ENCODE data around the gene FAM78B. TPM values are rescaled to one million over a fixed set of nuclear protein-coding genes. Genes with fewer than 3 reads are reported as not detected.
A peak's percentile ranks its signal among the peaks of the same experiment; 100 is the strongest.

The FAM78B gene
- total RNA-seq, 4 donors from 2014 or later = 0.21 to 3.3 (median 0.26) TPM; not detected in 1

DNA sequence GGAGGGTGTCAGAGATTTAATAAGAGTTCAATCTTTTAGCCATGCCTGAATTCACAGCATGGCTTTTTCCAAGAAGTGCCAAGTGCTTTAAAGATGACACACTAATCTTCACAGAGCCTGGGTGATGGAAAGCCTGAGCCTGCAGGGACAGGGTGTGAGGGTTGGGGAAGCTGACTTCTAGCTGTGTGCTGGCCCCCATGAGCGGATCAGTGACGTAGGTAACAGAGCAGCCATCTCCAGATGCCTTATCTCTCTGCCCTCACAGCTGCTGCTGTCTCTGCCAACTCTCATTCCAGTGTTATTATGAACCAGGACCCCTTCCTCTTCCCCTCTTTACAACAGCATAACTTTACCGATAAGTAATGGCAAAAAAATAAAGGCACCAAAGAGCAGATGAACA is 30.6 kb downstream of the FAM78B start:
- H3K36me3 ChIP-seq = no peaks in the 10 kb centered on the region
- intact Hi-C loops (cut with DNase I; ENCODE audit: low total_unique reads) = no loop called here
- no peaks in the 10 kb centered on the region for H3K27me3 ChIP-seq
- no peaks in the 10 kb centered on the region for H3K4me1 ChIP-seq
- peak overlapping the region; percentile 67 to 68 for H3K27ac ChIP-seq
- H3K4me3 ChIP-seq = no peak overlapping the region
- DNase-seq = no peak
- no peaks in the 10 kb centered on the region for H3K9me3 ChIP-seq
- TF ChIP-seq POLR2A (IDR thresholded peaks at IDR 0.05) = no peak
- TF ChIP-seq, protein P1, sequence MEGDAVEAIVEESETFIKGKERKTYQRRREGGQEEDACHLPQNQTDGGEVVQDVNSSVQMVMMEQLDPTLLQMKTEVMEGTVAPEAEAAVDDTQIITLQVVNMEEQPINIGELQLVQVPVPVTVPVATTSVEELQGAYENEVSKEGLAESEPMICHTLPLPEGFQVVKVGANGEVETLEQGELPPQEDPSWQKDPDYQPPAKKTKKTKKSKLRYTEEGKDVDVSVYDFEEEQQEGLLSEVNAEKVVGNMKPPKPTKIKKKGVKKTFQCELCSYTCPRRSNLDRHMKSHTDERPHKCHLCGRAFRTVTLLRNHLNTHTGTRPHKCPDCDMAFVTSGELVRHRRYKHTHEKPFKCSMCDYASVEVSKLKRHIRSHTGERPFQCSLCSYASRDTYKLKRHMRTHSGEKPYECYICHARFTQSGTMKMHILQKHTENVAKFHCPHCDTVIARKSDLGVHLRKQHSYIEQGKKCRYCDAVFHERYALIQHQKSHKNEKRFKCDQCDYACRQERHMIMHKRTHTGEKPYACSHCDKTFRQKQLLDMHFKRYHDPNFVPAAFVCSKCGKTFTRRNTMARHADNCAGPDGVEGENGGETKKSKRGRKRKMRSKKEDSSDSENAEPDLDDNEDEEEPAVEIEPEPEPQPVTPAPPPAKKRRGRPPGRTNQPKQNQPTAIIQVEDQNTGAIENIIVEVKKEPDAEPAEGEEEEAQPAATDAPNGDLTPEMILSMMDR (IDR thresholded peaks at IDR 0.05) = no peak

DNA sequence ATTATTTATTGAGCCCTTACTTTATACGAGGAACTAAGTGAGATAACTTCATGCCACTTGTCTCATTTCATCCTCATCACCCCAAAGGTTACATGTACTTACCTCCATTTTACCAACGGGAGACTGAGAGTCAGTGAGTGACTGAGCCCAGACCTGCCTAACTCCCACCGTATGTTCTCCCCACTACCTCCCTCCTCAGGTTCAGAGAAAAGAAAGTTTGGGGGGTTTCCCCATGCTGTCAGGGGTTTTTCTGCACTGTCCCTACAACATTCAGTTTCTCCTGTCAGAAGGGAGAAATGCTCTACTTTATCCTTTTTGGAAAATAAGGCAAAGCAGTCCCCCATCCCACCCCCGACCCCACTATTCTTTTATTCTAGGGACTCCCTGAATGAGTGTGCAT is 32.9 kb downstream of the FAM78B start:
- H3K36me3 ChIP-seq = no peaks in the 10 kb centered on the region
- no peaks in the 10 kb centered on the region for H3K4me1 ChIP-seq
- no peaks in the 10 kb centered on the region for H3K27me3 ChIP-seq
- no peak overlapping the region for H3K4me3 ChIP-seq
- DNase-seq = no peak
- TF ChIP-seq, protein P1 (IDR thresholded peaks at IDR 0.05) = no peak
- no peak for TF ChIP-seq POLR2A (IDR thresholded peaks at IDR 0.05)
- no peak overlapping the region for H3K27ac ChIP-seq
- no peaks in the 10 kb centered on the region for H3K9me3 ChIP-seq
- intact Hi-C loops (cut with DNase I; ENCODE audit: low total_unique reads) = no loop called here

DNA sequence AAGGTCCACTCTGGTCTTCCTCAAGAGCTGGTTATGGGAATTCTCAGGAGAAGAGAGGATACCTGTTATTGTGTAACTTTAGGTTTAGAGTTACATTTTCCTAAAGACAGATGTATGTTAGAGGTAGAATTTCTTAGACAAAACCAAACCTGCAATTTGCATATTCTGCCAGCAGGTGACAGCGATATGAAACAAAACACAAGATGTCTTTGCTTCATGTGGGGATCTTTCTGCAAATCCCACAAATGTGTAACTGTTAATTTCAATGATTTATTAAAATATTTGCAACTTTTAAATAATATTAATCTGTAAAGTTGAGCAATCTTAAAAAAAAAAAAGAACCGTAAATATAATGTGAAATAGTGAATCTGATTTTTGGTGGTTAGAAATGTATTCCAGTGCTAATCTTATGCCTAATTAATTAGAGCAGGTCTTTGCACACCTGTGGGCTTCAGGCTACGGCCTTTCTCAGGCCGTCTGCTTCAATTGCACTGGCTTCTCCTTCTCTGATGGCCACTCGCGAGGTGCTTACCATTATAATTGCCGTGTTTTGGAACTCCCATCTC is 33.4 kb downstream of the FAM78B start:
- TF ChIP-seq, protein P1 (IDR thresholded peaks at IDR 0.05) = no peak
- TF ChIP-seq POLR2A (IDR thresholded peaks at IDR 0.05) = no peak
- intact Hi-C loops (cut with DNase I; ENCODE audit: low total_unique reads) = no loop called here
- Histone ChIP-seq H3K4me3 (no peak overlapping the region), H3K36me3 (no peaks in the 10 kb centered on the region), H3K27me3 (no peaks in the 10 kb centered on the region), H3K4me1 (no peaks in the 10 kb centered on the region), H3K9me3 (no peaks in the 10 kb centered on the region), H3K27ac (no peak overlapping the region)
- no peak for DNase-seq

DNA sequence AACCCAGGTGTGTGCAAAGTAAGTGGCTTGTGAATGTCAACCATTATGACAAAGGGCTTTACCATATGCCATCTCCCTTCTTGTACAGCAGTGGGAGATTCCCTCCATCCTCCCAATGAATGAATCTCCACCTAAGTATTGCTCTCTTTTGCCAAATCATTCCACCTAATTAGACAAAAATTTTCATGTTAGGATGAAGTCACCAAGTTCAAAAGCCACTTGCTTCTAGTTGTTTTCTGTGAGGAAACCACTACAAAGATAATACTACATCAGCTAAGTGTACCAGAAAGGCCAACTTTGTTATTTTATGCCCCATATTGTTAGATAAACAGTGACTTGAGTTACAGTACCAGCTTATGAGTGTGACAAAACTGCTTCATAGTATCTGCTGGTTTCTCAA is 34.3 kb downstream of the FAM78B start:
- no peak for TF ChIP-seq POLR2A (IDR thresholded peaks at IDR 0.05)
- TF ChIP-seq, protein P1 (IDR thresholded peaks at IDR 0.05) = no peak
- H3K4me1 ChIP-seq = no peaks in the 10 kb centered on the region
- intact Hi-C loops (cut with DNase I; ENCODE audit: low total_unique reads) = no loop called here

DNA sequence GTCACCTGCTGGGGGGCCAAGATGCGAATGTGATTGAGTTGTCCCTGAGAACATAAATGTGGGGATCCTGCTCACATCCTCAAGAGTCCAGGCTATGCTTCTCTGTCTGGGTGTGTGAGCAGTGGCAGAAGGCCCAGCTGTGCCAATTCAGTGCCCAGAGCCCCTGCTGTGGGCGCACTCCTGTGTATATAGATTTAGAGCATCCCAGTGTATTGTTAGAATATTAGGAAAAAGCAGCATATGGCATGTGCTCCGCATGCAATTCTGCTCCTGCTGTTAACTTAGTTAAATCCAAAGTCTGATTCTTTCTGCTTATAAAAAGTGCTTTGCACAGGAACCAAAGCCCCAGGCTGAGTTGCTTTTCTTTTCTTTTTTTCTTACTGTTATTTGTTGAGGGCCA is 37.8 kb downstream of the FAM78B start:
- TF ChIP-seq POLR2A (IDR thresholded peaks at IDR 0.05) = no peak
- TF ChIP-seq, protein P1 (IDR thresholded peaks at IDR 0.05) = no peak
- H3K4me1 ChIP-seq = no peaks in the 10 kb centered on the region
- no peaks in the 10 kb centered on the region for H3K27me3 ChIP-seq
- no peak overlapping the region for H3K27ac ChIP-seq
- intact Hi-C loops (cut with DNase I; ENCODE audit: low total_unique reads) = loop anchor here (10.0 kb wide), 1 partner anchor 64 kb away; no protein-coding TSS in a partner anchor
- no peaks in the 10 kb centered on the region for H3K9me3 ChIP-seq
- DNase-seq = no peak
- no peak overlapping the region for H3K4me3 ChIP-seq
- H3K36me3 ChIP-seq = no peaks in the 10 kb centered on the region

More for the DNA sequence above, 34.3 kb downstream of the FAM78B start:
- Histone ChIP-seq H3K27me3 (no peaks in the 10 kb centered on the region), H3K36me3 (no peaks in the 10 kb centered on the region), H3K9me3 (no peaks in the 10 kb centered on the region), H3K4me3 (no peak overlapping the region), H3K27ac (no peak overlapping the region)
- no peak for DNase-seq
